HG03442 (cell line): ENCODE measurements around the gene AADAT.
"Not testable (repeated sequence)": the region's sequence is repeated elsewhere in the genome, so short reads cannot be mapped to it uniquely, and the experiment has no call there.

ENCODE experiments used
- ATAC-seq: cut with Tn5 transposase; IDR thresholded peaks from one replicate; pipeline ENCODE4 v1.9.1; 2021; ENCODE audit warnings: mild to moderate bottlenecking, moderate library complexity; ENCODE audit not compliant: unreplicated experiment

The AADAT gene

GRCh38 chr4:170090352-170091052, 746 bp upstream of the AADAT start:
- no peak for ATAC-seq

GRCh38 chr4:170089274-170089667, 485 bp downstream of the AADAT start:
- ATAC-seq: no peak

- no peak for ATAC-seq
Measured at GRCh38 chr4:170088716-170089115, 1.0 kb downstream of the AADAT start.

GRCh38 chr4:170087163-170087700, 2.5 kb downstream of the AADAT start:
- no peak for ATAC-seq

- no peak for ATAC-seq
Measured at GRCh38 chr4:170083541-170083940, 6.2 kb downstream of the AADAT start.

DNA sequence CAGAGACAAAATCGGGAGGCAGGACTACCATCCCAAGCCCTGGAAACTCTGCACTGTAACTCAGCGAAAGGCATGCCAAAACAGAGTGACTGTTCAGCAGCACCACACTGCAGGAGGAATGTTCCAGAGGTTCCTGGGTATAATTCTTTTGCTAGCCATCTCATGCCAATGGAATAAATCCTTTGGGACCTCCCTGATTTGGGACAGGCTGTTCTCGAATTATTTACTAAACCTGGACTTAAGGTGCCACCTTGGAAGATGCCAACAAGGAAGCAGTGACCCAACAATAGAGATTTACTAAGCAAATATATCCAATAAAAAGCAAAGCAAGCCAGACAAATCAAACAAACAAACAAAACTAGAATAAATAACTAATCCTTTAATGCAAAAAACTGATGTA, 9.3 kb downstream of the AADAT start:
- no peak for ATAC-seq

DNA sequence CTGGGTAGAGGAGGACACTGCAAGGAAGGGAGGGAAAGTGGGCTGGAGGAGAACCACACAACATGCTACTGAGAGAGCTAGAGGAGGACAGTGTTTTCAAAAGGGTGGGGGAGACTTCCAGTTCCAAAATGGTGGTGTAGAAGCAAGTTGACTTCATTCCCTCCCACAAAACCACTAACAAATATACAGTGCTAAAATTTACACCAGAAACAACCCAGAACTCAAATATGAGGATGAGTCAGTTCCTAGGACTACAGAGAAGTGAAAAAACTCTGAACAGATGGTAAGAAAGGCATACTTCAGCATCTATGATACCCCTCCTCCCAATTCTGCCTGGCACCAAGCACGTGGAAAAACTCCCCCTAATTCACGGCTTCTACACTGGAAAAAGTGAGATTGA, 9.8 kb downstream of the AADAT start:
- no peak for ATAC-seq

GRCh38 chr4:170071196-170071595, 18.6 kb downstream of the AADAT start:
- ATAC-seq: no peak

- ATAC-seq: no peak
Measured at GRCh38 chr4:170068438-170069128, 21.2 kb downstream of the AADAT start.

DNA sequence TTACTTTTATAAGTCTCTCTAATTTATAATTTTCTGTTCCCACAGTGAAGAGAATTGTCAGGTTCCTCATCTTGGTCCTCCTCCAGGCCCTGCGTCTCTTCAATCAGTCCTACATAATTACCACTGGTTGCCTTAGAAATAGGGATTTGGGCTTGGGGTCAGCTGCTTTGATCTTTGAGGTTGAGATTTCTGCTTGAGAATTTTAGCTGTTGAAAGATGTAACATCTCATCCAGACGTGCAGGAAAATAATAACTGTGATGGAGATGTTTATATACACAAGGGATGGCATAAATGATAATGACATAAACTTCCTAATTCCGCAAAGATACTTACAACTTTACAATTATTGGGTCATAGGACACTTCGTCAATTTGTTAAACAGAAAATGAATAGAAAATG, 30.3 kb downstream of the AADAT start:
- ATAC-seq: no peak

DNA sequence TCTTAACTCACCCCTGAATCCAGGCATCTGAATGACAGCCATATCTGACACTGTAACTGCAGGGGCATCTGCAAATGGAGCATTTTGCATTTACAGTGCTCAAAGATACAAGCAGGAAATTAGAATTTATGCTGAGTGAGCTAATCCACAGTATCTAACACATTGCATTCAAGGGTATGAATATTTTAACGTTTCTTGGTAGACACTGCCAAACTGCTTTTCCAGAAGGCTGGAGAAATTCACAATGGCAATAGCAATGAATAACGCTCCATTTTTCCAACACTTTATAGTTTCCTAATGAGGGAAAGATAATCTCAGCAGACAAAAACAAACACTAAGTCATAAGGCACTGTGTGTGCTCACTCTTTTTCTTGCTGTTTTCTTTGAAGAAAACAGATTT, 30.9 kb downstream of the AADAT start:
- ATAC-seq: no peak

DNA sequence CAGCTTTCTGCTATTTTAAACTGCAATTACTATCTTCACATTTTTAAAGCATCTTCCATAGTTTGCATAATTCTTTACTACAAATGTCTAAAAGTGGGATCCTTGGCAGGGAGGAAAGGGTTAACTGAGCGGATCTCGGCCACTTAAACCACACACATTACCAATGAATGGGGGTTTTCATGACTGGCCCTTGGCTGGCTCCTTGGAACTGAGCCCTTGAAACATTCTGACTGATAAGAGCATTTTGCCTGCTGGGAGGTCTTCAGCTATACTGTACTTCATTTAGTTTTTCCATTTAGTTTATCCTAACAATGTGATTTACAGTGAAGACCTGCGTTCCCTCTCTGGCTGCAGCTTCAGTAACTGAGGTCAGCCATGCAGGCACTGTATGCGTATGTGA, 31.9 kb downstream of the AADAT start:
- ATAC-seq: no peak

GRCh38 chr4:170052919-170053318, 36.8 kb downstream of the AADAT start:
- ATAC-seq: no peak

GRCh38 chr4:170051402-170051801, 38.4 kb downstream of the AADAT start:
- ATAC-seq: no peak

DNA sequence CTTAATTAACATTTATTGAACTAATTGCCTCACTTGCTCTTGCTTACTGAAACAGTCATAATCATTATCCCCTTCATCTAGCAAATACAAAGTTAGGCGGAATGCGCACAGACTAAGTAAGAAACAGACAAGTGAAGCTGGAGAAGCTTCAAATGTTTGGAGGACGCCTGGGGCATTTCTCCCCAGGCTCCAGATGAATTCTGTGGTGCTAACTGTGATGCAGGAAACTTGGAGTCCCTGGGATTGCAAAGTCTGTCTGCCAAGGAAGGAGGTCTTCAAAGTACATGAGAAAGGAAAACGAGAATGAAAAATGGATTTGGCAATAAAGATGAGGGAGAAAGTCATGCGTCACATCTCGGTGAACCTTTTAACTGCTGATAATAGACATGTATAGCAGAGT, 40.0 kb downstream of the AADAT start:
- no peak for ATAC-seq

DNA sequence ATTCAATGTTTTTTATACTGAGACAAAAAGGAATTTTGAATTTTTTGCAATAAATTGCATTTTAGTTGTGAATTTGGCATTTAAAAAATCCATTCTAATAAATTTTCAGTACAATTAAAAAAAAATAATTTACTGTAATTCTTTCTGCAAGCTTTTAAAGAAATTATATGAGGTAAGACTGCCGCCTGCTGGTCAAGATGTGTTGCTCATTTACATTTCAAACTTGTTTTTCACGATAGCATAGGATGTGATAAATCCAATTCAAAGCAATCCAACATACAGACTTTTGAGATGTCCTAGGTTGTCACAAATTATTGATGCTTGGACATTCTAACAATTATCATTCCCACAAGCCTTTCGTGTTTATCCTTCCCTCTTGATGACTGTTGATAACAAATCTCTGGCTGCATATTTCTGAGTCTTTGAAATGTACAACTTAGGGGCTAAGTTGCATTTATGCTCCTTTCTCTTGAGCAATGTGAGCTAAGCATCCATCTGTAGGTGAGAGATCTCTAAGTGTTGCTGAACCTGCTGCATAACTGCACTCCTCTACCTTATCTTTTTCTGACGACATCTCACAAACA, 41.9 kb downstream of the AADAT start:
- ATAC-seq: no peak

DNA sequence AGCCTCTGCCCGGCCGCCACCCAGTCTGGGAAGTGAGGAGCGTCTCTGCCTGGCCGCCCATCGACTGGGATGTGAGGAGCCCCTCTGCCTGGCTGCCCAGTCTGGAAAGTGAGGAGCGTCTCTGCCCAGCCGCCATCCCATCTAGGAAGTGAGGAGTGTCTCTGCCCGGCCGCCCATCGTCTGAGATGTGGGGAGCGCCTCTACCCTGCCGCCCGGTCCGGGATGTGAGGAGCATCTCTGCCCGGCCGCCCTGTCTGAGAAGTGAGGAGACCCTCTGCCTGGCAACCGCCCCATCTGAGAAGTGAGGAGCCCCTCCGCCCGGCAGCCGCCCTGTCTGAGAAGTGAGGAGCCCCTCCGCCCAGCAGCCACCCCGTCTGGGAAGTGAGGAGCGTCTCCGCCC, 43.6 kb downstream of the AADAT start:
- not testable (repeated sequence) for ATAC-seq

DNA sequence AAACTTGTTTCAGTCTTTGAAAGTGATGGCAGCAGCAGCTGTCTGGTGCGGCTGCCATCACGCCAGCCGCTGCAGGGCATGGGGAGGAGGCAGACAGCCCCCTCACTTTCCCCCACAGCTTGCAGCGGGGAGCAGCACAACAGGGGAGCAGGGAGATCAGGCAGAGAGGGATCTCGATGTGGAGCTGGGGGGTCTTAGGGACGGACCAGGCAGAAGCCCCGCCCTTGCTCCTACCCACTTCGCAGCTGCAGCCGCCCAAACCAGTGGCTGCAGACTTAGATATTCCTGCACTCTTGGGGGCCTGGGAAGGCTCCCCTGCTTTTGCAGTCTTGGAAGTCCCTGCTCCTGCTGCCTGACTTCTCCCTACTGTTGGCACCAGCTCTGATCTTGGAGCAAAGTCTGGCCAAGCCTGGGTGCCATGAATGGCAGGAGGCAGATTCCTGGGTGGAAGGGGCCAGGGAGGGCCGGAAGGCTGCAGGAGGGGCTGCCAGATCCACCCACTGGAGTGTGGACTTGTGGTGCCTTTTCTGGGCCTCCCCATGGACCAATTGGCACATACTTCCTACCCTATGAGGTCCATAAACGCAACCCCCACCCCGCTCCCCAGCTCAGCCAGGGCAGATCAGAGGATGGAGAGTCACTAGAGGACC, 49.6 kb downstream of the AADAT start:
- ATAC-seq: no peak

- ATAC-seq: no peak
Measured at GRCh38 chr4:170038769-170039168, 51.0 kb downstream of the AADAT start.

GRCh38 chr4:170038232-170038631, 51.5 kb downstream of the AADAT start:
- no peak for ATAC-seq

DNA sequence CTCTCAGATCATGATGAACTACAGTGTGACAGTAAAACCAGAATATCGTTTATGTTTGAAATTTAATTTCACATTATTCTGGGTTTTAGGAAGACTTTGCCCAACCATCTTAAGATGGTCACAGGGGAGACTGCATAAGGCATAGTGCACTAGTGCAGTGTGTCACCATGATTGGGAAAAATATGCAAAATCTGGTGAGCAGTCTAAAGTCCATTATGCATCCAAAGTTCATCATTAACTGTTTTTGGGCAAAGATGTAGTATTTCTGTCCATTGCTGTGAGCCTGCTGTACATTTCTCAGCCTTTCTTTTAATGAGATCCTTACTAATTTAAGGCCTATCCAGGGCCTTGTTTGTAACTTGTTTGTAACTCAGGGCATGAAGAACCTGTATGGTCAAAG, 52.3 kb downstream of the AADAT start:
- no peak for ATAC-seq

DNA sequence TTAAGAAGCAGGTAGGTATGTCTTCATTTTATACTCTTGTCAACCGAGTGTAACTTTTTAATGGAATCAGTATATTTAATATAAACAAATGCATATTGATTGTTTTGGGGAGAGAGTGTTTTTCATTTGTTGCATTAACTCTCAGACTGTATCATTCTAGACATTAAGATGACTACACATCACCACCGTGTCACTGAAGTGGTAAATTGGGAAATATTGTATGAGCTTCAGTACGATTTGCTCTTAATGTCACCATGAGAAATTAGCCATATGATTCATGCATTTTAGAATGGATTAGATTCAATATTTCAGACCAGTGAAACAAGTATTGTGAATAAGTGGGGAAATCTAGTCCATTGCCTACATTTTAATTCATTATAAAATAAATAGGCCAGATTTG, 53.9 kb downstream of the AADAT start:
- no peak for ATAC-seq
